Lung (tissue), 12 donors: ENCODE measurements around the gene PPP3R1. TPM values are rescaled to one million over a fixed set of nuclear protein-coding genes. Genes with fewer than 3 reads are reported as not detected.

Source experiments
- ATAC-seq: fragments of 200-7000 bp; cut with Tn5 transposase; one replicate; pipeline ENCODE4 v1.9.1; 2020; ENCODE audit warnings: moderate number of reproducible peaks; ENCODE audit not compliant: insufficient read depth, low FRiP score
- DNase-seq, 3 donors: peaks; one replicate each; pipeline ENCODE4 v3.0.0-alpha.2; 2013 to 2017
- H3K27ac ChIP-seq, 2 donors: one replicate each; pipeline ENCODE4 v1.5.1; 2013; ENCODE audit warnings: mild to moderate bottlenecking in 2 of 2, moderate library complexity in 2 of 2, control low read depth in 1 of 2, inconsistent platforms in 1 of 2, low read depth in 1 of 2, low read length in 1 of 2
- H3K27me3 ChIP-seq, 3 donors: one replicate each; pipeline ENCODE4 v1.5.1; 2013; ENCODE audit warnings: low read length in 2 of 3; ENCODE audit not compliant: control insufficient read depth in 3 of 3, insufficient read depth in 3 of 3
- H3K36me3 ChIP-seq, 4 donors: one replicate each; pipeline ENCODE4 v1.5.1; 2013; ENCODE audit warnings: low read length in 4 of 4, mild to moderate bottlenecking in 1 of 4, moderate library complexity in 1 of 4; ENCODE audit not compliant: control insufficient read depth in 4 of 4, insufficient read depth in 4 of 4
- H3K4me1 ChIP-seq, 5 donors: one replicate each; pipeline ENCODE4 v1.5.1; 2013; ENCODE audit warnings: low read length in 5 of 5, mild to moderate bottlenecking in 2 of 5, moderate library complexity in 1 of 5; ENCODE audit not compliant: control insufficient read depth in 5 of 5, insufficient read depth in 5 of 5
- H3K4me3 ChIP-seq: one replicate; pipeline ENCODE4 v1.5.1; 2013; ENCODE audit warnings: mild to moderate bottlenecking, control low read depth, moderate library complexity
- H3K9ac ChIP-seq, 2 donors: one replicate each; pipeline ENCODE4 v1.5.1; 2013; ENCODE audit warnings: low read length in 2 of 2, control low read depth in 1 of 2; ENCODE audit not compliant: insufficient read depth in 1 of 2
- H3K9me3 ChIP-seq, 4 donors: one replicate each; pipeline ENCODE4 v1.5.1; 2013; ENCODE audit warnings: low read length in 3 of 4, mild to moderate bottlenecking in 1 of 4, moderate library complexity in 1 of 4; ENCODE audit not compliant: control insufficient read depth in 4 of 4, insufficient read depth in 3 of 4
- WGBS, 2 donors: extraction: QIAGEN DNeasy Blood & Tissue Kit; methylation state at CpG; one replicate each; pipeline ENCODE4 v1.1.7; 2013; 5-methylcytosine and 5-hydroxymethylcytosine counted together
- polyA plus RNA-seq, 2 donors: library from polyadenylated mRNA; stranded (reverse); fragments of 200-250 nt; gene quantifications; one replicate each; pipeline ENCODE4 v1.2.1, GENCODE V29; 2013
- total RNA-seq, 2 donors: library from RNA; depleted of rRNA in 1 of 2; stranded (reverse); fragments of >200 nt in 1 of 2; gene quantifications; one replicate each; pipeline ENCODE4 v1.2.1, GENCODE V29; 2014 to 2021
- TF ChIP-seq, protein P1 (sequence below): IDR thresholded peaks from 2 replicates; pipeline ENCODE4 v1.5.1; 2012; ENCODE audit warnings: mild to moderate bottlenecking; ENCODE audit errors: control extremely low read depth, extremely low read depth
- donor health status: control.
- donor health status: control.
- donor health status: Bipolar disorder and iron deficiency.
- donor health status: healthy.
- donor health status: DM: yes; HTN: yes; CAD: no.

Gene PPP3R1
- total and polyA plus RNA-seq, 4 donors = 20.8 to 69.7 (median 36.8) TPM

DNA sequence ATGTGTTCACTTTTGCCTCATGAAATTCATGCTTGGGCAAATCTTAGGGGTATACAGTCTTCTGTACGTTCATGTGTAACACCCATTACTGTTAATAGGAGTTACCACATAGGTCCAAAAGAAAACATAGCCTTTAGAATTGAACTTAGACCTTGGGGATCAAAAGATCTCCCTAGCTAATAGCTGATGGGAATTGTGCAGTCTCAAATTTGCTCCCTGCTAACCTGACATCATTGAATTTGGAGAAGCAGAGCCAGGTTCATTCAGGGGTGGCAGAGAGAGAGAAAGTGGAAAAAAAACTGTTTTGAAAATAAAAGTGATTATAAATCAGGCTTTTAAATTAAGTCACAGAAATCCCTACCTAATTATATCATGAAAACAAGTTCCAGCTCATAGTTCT is 28.0 kb upstream of the PPP3R1 start:
- H3K4me1 ChIP-seq = peaks cover 0 to 12% (median 0%) of the 10 kb centered on the region in 5 donors
- ATAC-seq (no peak), DNase-seq (no peak)
- H3K9me3 ChIP-seq = no peaks in the 10 kb centered on the region
- no peak overlapping the region for H3K4me3 ChIP-seq
- no peak overlapping the region for H3K27ac ChIP-seq
- 75 to 76% methylated on average over 1 of the region's 1 CpG for WGBS, 2 donors
- no peaks in the 10 kb centered on the region for H3K36me3 ChIP-seq
- no peaks in the 10 kb centered on the region for H3K27me3 ChIP-seq
- TF ChIP-seq, protein P1, sequence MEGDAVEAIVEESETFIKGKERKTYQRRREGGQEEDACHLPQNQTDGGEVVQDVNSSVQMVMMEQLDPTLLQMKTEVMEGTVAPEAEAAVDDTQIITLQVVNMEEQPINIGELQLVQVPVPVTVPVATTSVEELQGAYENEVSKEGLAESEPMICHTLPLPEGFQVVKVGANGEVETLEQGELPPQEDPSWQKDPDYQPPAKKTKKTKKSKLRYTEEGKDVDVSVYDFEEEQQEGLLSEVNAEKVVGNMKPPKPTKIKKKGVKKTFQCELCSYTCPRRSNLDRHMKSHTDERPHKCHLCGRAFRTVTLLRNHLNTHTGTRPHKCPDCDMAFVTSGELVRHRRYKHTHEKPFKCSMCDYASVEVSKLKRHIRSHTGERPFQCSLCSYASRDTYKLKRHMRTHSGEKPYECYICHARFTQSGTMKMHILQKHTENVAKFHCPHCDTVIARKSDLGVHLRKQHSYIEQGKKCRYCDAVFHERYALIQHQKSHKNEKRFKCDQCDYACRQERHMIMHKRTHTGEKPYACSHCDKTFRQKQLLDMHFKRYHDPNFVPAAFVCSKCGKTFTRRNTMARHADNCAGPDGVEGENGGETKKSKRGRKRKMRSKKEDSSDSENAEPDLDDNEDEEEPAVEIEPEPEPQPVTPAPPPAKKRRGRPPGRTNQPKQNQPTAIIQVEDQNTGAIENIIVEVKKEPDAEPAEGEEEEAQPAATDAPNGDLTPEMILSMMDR = no peak
- no peak overlapping the region for H3K9ac ChIP-seq

DNA sequence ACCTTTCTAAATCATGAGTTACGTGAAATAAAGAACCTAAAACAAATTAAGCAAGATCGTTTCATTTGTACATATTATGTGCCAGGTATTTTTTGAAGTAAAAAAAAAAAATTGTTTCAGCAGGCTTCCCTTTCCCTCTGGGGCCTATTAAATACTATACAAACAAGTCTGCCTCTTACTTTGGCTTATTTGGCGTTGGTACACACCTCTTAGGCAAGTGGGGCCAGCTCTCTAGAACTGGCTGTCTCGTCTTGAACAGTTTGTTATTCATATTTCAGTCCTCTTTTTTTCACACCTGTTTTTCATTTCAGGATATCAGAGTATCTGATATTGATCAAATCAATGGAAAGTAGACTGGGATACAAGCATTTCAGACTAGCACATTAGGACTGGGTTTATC is 27.4 kb upstream of the PPP3R1 start:
- ATAC-seq = no peak
- Histone ChIP-seq H3K9ac (no peak overlapping the region), H3K4me1 (peaks cover 0 to 11% (median 0%) of the 10 kb centered on the region in 5 donors), H3K27me3 (no peaks in the 10 kb centered on the region), H3K9me3 (no peaks in the 10 kb centered on the region), H3K27ac (no peak overlapping the region), H3K4me3 (no peak overlapping the region), H3K36me3 (no peaks in the 10 kb centered on the region)
- peak in 1 of 3 donors; percentile 11 for DNase-seq
- TF ChIP-seq, protein P1 = no peak
- WGBS, 2 donors = 76 to 91% methylated on average over 4 of the region's 4 CpGs

DNA sequence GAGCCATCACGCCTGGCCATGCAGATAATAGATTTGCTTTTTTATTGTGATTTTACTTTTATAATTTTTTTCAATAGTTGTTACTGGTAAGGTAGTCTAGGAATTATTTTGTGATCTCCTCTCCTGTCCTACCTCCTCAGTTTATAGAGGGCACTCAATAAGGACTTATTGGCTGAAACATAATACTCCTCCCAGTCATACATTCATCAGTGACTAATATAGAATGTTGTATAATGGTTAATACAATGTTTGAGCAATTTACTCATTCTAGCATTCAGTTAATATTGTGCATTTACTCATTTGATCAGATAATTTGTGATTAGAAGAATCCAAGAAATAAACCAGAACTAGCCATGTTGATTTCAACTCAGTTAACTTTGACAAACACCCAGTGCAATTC is 25.8 kb upstream of the PPP3R1 start:
- no peak for DNase-seq
- TF ChIP-seq, protein P1 = no peak
- H3K27me3 ChIP-seq = no peaks in the 10 kb centered on the region
- no peak for ATAC-seq
- H3K36me3 ChIP-seq = no peaks in the 10 kb centered on the region
- H3K9me3 ChIP-seq = no peaks in the 10 kb centered on the region
- H3K4me1 ChIP-seq = no peaks in the 10 kb centered on the region
- H3K4me3 ChIP-seq = no peak overlapping the region
- WGBS, 2 donors = 94 to 100% methylated on average over 1 of the region's 1 CpG
- H3K9ac ChIP-seq = no peak overlapping the region
- H3K27ac ChIP-seq = no peak overlapping the region

DNA sequence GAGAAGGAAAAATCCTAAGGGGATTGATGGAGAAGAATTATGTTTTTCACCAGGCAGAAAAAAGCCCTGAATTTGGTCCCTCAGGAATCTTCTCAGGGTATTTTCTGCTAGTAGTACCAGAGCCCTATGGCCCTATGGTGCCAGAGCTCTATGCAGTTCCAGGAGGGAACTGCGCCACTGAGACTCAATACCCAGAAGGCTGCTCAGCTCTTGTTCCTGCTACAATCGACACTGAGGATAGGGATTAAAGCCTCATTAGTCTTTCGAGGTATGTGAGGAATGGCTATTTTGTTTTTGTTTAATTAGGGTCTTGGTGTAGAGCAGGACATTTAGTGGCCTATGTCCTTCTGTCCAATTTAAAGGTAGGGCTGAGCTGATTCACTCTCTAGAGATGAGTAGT is 21.7 kb upstream of the PPP3R1 start:
- H3K9ac ChIP-seq = no peak overlapping the region
- H3K36me3 ChIP-seq = no peaks in the 10 kb centered on the region
- DNase-seq (no peak), ATAC-seq (no peak)
- no peaks in the 10 kb centered on the region for H3K27me3 ChIP-seq
- WGBS, 2 donors = 77 to 89% methylated on average over 3 of the region's 3 CpGs
- H3K9me3 ChIP-seq = no peaks in the 10 kb centered on the region
- no peak overlapping the region for H3K4me3 ChIP-seq
- H3K27ac ChIP-seq = no peak overlapping the region
- TF ChIP-seq, protein P1 = no peak
- no peaks in the 10 kb centered on the region for H3K4me1 ChIP-seq
